ENCODE results near the gene MTHFSD.
A peak's percentile ranks its signal among the peaks of the same experiment; 100 is the strongest.

MTHFSD gene

GRCh38 chr16:86504315-86505184 is 50.5 kb downstream of the MTHFSD start:
- H3K4me3 ChIP-seq (ENCODE audit: low read depth, low read length) = peak overlapping the region; percentile 97

GRCh38 chr16:86503830-86504229 is 51.2 kb downstream of the MTHFSD start:
- no peak for TF ChIP-seq CTCF (IDR thresholded peaks at IDR 0.05; ENCODE audit: low read depth, low read length)
- peak overlapping the region; percentile 97 for H3K4me3 ChIP-seq (ENCODE audit: low read depth, low read length)

More at GRCh38 chr16:86504315-86505184, 50.5 kb downstream of the MTHFSD start:
- TF ChIP-seq CTCF (IDR thresholded peaks at IDR 0.05; ENCODE audit: low read depth, low read length) = no peak

- H3K4me3 ChIP-seq (ENCODE audit: low read depth, low read length) = peak overlapping the region; percentile 40
- no peak for TF ChIP-seq CTCF (IDR thresholded peaks at IDR 0.05; ENCODE audit: low read depth, low read length)
Observed at GRCh38 chr16:86502856-86503748, 51.9 kb downstream of the MTHFSD start.

GRCh38 chr16:86501989-86502855 is 52.8 kb downstream of the MTHFSD start:
- TF ChIP-seq CTCF (IDR thresholded peaks at IDR 0.05; ENCODE audit: low read depth, low read length) = no peak
- no peak overlapping the region for H3K4me3 ChIP-seq (ENCODE audit: low read depth, low read length)

DNA sequence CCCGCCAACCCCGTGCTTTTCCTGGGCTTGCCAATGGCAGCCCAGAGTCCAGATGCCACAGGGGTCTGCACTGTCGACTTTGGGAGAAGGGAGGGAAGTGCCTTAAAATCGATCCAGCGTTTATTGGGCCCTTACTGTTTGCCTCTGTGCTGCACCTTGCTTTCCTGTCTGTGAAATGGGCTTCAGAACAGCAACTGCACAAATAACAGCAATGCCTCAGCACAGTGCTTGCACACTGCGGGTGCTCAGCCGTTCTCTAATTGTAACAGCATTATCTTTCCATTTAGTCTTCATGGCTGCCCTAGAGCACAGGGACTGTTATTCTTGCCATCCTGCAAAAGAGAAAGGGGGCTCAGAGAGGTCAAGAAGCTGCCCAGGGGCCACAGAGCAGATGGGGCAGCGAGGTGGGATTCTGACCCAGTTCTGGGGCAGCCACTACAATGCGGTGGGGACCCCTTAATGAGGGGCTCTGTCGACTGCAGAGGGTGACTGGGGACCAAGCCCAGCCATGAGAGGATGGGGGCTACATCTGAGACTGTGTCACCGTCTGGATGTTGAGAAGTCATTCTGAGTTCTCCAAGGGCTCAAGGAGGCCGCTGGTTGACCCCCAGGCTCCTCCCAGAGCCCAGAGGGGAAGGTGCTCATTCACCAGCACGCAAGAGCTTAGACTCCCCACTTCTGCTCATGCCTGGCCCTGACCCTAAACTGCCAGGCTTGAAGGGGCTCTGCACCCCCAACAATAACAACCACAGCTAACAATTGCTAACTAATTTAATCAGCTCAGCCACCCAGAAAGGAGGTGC is 54.1 kb downstream of the MTHFSD start:
- no peak for TF ChIP-seq CTCF (IDR thresholded peaks at IDR 0.05; ENCODE audit: low read depth, low read length)
- no peak overlapping the region for H3K4me3 ChIP-seq (ENCODE audit: low read depth, low read length)

Measured in WI38 (cell line).